Tibial nerve (tissue), 4 donors: Measurements from ENCODE around the gene SLC39A11. TPM values are rescaled to one million over a fixed set of nuclear protein-coding genes. Genes with fewer than 3 reads are reported as not detected.
A peak's percentile ranks its signal among the peaks of the same experiment; 100 is the strongest.

Source experiments
- DNase-seq, 2 donors: peaks; one replicate each; pipeline ENCODE4 v3.0.0-alpha.2; 2019; ENCODE audit warnings: low spot score in 2 of 2
- H3K27ac ChIP-seq, 4 donors: fragments of 200-600 bp; sonication (generic) in 3 of 4; one replicate each; pipeline ENCODE4 v1.5.1; 2017 to 2019; ENCODE audit warnings: mild to moderate bottlenecking in 1 of 4
- H3K27me3 ChIP-seq, 2 donors: fragments of 200-600 bp; sonication (generic) in 1 of 2; one replicate each; pipeline versions ENCODE4 v1.5.1 to v1.6.0; 2017 to 2019
- H3K36me3 ChIP-seq, 3 donors: fragments of 200-600 bp; sonication (generic); one replicate each; pipeline ENCODE4 v1.5.1; 2018 to 2019
- H3K4me1 ChIP-seq, 4 donors: fragments of 200-600 bp; sonication (generic) in 3 of 4; one replicate each; pipeline ENCODE4 v1.5.1; 2017 to 2019
- H3K4me3 ChIP-seq, 4 donors: fragments of 200-600 bp; sonication (generic) in 3 of 4; one replicate each; pipeline ENCODE4 v1.5.1; 2017 to 2019; ENCODE audit warnings: mild to moderate bottlenecking in 1 of 4, moderate library complexity in 1 of 4
- H3K9me3 ChIP-seq, 4 donors: fragments of 200-600 bp; sonication (generic) in 3 of 4; one replicate each; pipeline ENCODE4 v1.5.1; 2017 to 2019
- CTCF ChIP-seq, 5 experiments: fragments of 200-600 bp in 3 of 5; fragments of 450-650 bp in 2 of 5; sonication (generic) in 3 of 5; IDR thresholded peaks; one replicate each; pipeline ENCODE4 v1.5.1; 2016 to 2019; ENCODE audit warnings: antibody characterized with exemption in 5 of 5, mild to moderate bottlenecking in 3 of 5, moderate library complexity in 2 of 5
- EP300 ChIP-seq, 2 donors: sonication (generic); formaldehyde crosslinking; IDR thresholded peaks; one replicate each; pipeline ENCODE4 v1.6.1; 2017; ENCODE audit warnings: antibody characterized with exemption in 2 of 2, mild to moderate bottlenecking in 1 of 2
- POLR2A ChIP-seq, 2 donors: fragments of 450-650 bp; IDR thresholded peaks; one replicate each; pipeline ENCODE4 v1.6.1; 2017; ENCODE audit warnings: antibody characterized with exemption in 2 of 2, mild to moderate bottlenecking in 2 of 2, moderate library complexity in 2 of 2
- WGBS, 2 donors: methylation state at CpG; one replicate each; pipeline ENCODE4 v1.1.5; 2018; 5-methylcytosine and 5-hydroxymethylcytosine counted together
- total RNA-seq, 4 donors: library from RNA; depleted of rRNA; stranded (reverse); fragments of >200 nt; gene quantifications; one replicate each; pipeline ENCODE4 v1.1.0, GENCODE V29; 2016

SLC39A11 gene
- total RNA-seq, 4 donors from 2014 or later = 19.9 to 48.4 (median 37.5) TPM

GRCh38 chr17:72624226-72624625, 468.3 kb downstream of the SLC39A11 start:
- peaks cover 0 to 14% (median 5%) of the 10 kb centered on the region in 4 donors for H3K4me1 ChIP-seq
- DNase-seq = no peak
- no peak overlapping the region for H3K27ac ChIP-seq
- no peak overlapping the region for H3K4me3 ChIP-seq
- whole genome bisulfite sequencing, 2 donors = 57 to 59% methylated on average over 3 of the region's 3 CpGs
- no peaks in the 10 kb centered on the region for H3K27me3 ChIP-seq
- TF ChIP-seq POLR2A (IDR thresholded peaks at IDR 0.05) = no peak
- TF ChIP-seq EP300 (IDR thresholded peaks at IDR 0.05) = no peak
- no peaks in the 10 kb centered on the region for H3K36me3 ChIP-seq
- peaks cover 0 to 6% (median 0%) of the 10 kb centered on the region in 4 donors for H3K9me3 ChIP-seq

GRCh38 chr17:72622661-72623433, 469.6 kb downstream of the SLC39A11 start:
- 27 to 32% methylated on average over 17 of the region's 17 CpGs for WGBS, 2 donors
- no peak overlapping the region for H3K4me3 ChIP-seq
- H3K4me1 ChIP-seq = peaks cover 0 to 24% (median 6%) of the 10 kb centered on the region in 4 donors
- no peak for TF ChIP-seq EP300 (IDR thresholded peaks at IDR 0.05)
- TF ChIP-seq POLR2A (IDR thresholded peaks at IDR 0.05) = no peak
- TF ChIP-seq CTCF (IDR thresholded peaks at IDR 0.05) = no peak
- no peaks in the 10 kb centered on the region for H3K27me3 ChIP-seq
- no peak overlapping the region for H3K27ac ChIP-seq
- H3K9me3 ChIP-seq = no peaks in the 10 kb centered on the region
- no peaks in the 10 kb centered on the region for H3K36me3 ChIP-seq
- no peak for DNase-seq

DNA sequence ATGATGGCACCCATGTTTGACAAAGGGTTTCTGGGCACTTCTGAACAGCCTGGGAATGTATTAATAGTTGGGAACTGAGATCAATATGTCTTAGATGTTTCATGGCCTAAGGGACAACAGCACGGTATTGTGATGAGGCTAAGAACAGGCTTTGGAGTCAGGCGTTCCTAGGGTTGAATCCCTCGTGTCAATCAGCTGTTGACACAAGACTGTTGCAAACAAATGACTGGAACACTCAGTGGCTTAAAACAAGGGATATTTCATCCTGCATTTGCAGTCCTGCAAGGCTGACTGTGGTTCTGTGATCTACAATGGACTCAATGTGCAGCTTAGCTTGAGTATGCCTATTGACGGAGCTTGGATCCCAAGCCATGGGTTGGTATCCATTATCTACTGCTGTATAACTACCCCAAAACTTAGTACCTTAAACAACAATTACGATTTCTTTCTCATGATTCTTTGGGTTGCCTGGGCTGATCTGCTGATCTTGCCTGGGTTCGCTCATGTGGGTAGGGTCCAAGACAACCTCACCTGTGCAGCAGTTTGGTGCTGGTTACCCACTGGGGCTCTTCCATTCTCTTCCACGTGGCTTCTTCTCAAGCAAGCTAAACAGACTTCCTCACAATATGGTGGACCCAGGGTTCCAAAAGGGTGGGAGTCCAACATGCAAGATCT, 472.4 kb downstream of the SLC39A11 start:
- H3K27me3 ChIP-seq = no peaks in the 10 kb centered on the region
- H3K4me3 ChIP-seq = no peak overlapping the region
- no peaks in the 10 kb centered on the region for H3K9me3 ChIP-seq
- WGBS, 2 donors = 77 to 80% methylated on average over 7 of the region's 7 CpGs
- H3K27ac ChIP-seq = no peak overlapping the region
- TF ChIP-seq EP300 (IDR thresholded peaks at IDR 0.05) (no peak), CTCF (IDR thresholded peaks at IDR 0.05) (no peak), POLR2A (IDR thresholded peaks at IDR 0.05) (no peak)
- no peak for DNase-seq
- no peaks in the 10 kb centered on the region for H3K36me3 ChIP-seq
- peaks cover 0 to 51% (median 16%) of the 10 kb centered on the region in 4 donors for H3K4me1 ChIP-seq

- no peaks in the 10 kb centered on the region for H3K27me3 ChIP-seq
- H3K4me1 ChIP-seq = peaks cover 0 to 63% (median 25%) of the 10 kb centered on the region in 4 donors
- no peak for DNase-seq
- H3K36me3 ChIP-seq = no peaks in the 10 kb centered on the region
- TF ChIP-seq POLR2A (IDR thresholded peaks at IDR 0.05) (no peak), CTCF (IDR thresholded peaks at IDR 0.05) (no peak), EP300 (IDR thresholded peaks at IDR 0.05) (peak in 1 of 2 donors; percentile 45)
- H3K4me3 ChIP-seq = peak overlapping the region in 1 of 4 donors; percentile 2
- WGBS, 2 donors = 10 to 14% methylated on average over 15 to 17 of the region's 17 CpGs
- H3K27ac ChIP-seq = peak overlapping the region; percentile 32 to 92 (median 70)
- no peaks in the 10 kb centered on the region for H3K9me3 ChIP-seq
These were observed 474.4 kb downstream of the SLC39A11 start for GRCh38 chr17:72618001-72618509.

DNA sequence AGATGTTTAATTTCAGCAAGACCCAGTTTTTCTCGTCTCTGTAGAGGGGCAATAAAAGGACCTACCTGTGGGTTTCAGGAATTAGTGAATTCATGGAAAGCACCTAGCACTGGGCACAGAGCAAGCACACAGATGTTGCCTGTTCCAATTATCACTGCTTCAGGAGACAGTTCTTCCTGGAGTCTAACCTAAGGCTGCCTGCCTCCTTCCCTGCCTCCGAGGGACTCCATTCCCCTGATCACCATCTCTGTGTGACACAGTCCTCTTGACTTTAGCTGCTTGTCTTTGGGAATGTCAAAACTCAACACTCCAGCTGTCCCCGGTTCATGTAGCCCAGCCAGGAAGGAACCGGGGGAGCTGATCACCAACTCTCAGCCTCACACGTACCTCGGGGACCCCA, 474.9 kb downstream of the SLC39A11 start:
- no peak overlapping the region for H3K4me3 ChIP-seq
- H3K27ac ChIP-seq = peak overlapping the region; percentile 32 to 92 (median 70)
- no peaks in the 10 kb centered on the region for H3K9me3 ChIP-seq
- TF ChIP-seq EP300 (IDR thresholded peaks at IDR 0.05) (no peak), POLR2A (IDR thresholded peaks at IDR 0.05) (no peak), CTCF (IDR thresholded peaks at IDR 0.05) (no peak)
- H3K27me3 ChIP-seq = no peaks in the 10 kb centered on the region
- DNase-seq = no peak
- no peaks in the 10 kb centered on the region for H3K36me3 ChIP-seq
- WGBS, 2 donors = 45 to 46% methylated on average over 6 of the region's 6 CpGs
- H3K4me1 ChIP-seq = peaks cover 0 to 60% (median 25%) of the 10 kb centered on the region in 4 donors
